SU-DHL-6 (cell line): Measurements from ENCODE around the gene P2RX6.

ENCODE experiments used
- EZH2phosphoT487 ChIP-seq: fragments of 200-600 bp; sonication (generic), shearing (Covaris generic); conservative IDR thresholded peaks from 2 replicates; pipeline ENCODE4 v1.6.1; 2018; ENCODE audit warnings: mild to moderate bottlenecking, antibody characterized with exemption, low read length, moderate library complexity, mixed read lengths
- TF ChIP-seq, protein P1 (sequence below): fragments of 200-600 bp; sonication (generic); IDR thresholded peaks from one replicate; pipeline ENCODE4 v1.5.1; 2017; ENCODE audit warnings: antibody characterized with exemption, mild to moderate bottlenecking, low read length, moderate library complexity; ENCODE audit not compliant: insufficient read depth, poor library complexity, severe bottlenecking

DNA sequence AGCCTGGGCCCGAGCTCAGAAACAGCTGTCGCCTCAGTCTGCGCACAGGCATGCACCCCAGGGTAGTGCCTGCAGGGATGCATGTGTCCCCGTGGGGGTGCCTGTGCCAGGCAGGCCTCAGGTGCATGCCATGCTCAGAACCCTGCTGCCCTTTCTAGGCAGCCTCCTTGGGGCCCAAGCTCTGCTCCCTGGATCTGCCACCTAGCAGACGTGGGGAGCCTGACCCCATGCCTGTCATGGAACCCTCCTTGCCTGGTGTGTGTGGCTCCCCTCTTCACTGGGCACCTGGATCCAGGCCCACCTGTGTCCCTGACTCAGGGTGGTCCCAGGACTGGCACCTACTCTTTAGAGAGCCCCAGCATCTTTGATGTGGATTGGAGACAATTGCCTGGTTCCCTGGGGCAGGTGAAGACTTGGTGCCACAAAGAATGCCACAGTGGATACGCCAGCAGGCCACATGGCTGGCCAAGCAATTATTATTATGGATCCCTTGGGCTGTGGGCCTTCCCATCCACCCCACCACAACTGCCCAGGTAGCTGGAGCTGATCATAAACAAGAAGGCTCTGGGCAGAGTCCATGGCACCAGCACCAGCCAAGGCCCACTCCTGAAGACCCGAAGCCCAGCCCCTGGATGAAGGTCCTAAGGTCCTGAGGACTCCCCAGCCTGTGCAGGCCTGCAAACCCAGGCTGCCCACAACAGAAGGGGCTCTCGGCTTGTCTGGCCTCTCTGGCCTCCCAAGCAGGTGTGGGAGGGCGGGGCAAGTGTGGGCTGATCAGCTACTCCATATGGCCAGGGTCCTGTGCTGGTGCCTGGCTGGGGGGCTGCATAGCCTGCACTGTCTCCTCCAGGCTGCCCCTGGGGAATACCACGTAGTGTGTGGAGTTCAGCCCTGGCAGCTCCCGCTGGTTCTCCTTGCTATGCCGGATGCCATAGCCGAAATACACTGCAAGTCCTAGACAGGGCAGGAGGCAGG, 13.6 kb downstream of the P2RX6 start:
- TF ChIP-seq, protein P1, sequence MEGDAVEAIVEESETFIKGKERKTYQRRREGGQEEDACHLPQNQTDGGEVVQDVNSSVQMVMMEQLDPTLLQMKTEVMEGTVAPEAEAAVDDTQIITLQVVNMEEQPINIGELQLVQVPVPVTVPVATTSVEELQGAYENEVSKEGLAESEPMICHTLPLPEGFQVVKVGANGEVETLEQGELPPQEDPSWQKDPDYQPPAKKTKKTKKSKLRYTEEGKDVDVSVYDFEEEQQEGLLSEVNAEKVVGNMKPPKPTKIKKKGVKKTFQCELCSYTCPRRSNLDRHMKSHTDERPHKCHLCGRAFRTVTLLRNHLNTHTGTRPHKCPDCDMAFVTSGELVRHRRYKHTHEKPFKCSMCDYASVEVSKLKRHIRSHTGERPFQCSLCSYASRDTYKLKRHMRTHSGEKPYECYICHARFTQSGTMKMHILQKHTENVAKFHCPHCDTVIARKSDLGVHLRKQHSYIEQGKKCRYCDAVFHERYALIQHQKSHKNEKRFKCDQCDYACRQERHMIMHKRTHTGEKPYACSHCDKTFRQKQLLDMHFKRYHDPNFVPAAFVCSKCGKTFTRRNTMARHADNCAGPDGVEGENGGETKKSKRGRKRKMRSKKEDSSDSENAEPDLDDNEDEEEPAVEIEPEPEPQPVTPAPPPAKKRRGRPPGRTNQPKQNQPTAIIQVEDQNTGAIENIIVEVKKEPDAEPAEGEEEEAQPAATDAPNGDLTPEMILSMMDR, result no peak
- TF ChIP-seq EZH2phosphoT487, result no peak
